Activated naive CD8-positive, alpha-beta T cell (primary cell): ENCODE results near the gene TP53RK.

Experiments used
- H3K27ac Mint-ChIP-seq: one replicate; pipeline ENCODE4 v1.8.0; 2021; ENCODE audit warnings: mixed read lengths
- H3K27me3 Mint-ChIP-seq: one replicate; pipeline ENCODE4 v1.8.0; 2021; ENCODE audit warnings: mixed read lengths
- H3K36me3 Mint-ChIP-seq: one replicate; pipeline ENCODE4 v1.8.0; 2021; ENCODE audit warnings: mixed read lengths
- H3K4me1 Mint-ChIP-seq: one replicate; pipeline ENCODE4 v1.8.0; 2021; ENCODE audit warnings: low read depth, mixed read lengths
- H3K4me3 Mint-ChIP-seq: one replicate; pipeline ENCODE4 v1.8.0; 2021; ENCODE audit warnings: mild to moderate bottlenecking, mixed read lengths
- H3K9me3 Mint-ChIP-seq: one replicate; pipeline ENCODE4 v1.8.0; 2021; ENCODE audit warnings: low read depth, mixed read lengths

Gene TP53RK

DNA sequence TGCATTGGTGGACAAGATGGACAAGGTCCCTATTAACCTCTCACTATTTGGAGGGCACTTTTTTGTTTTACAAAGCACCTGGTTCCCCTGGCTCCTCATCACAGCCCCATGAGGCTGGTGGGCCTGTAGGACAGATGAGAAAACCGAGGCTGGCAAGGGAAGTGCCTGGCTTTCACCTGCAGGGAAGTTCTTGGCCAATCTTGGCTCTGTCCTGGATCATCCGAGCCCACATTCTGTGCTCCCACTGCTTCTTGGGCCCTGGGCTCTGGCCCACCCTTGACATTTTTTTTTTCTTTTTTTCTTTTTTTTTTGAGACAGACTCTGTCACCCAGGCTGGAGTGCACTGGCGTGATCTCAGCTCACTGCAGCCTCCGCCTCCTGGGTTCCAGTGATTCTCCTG is 52.7 kb downstream of the TP53RK start:
- H3K27ac Mint-ChIP-seq: no peak overlapping the region
- no peak overlapping the region for H3K4me3 Mint-ChIP-seq
- no peaks in the 10 kb centered on the region for H3K9me3 Mint-ChIP-seq
- H3K36me3 Mint-ChIP-seq: peaks cover 2% of the 10 kb centered on the region
- peaks cover 3% of the 10 kb centered on the region for H3K27me3 Mint-ChIP-seq
- no peaks in the 10 kb centered on the region for H3K4me1 Mint-ChIP-seq

- Mint-ChIP-seq H3K36me3 (peaks cover 2% of the 10 kb centered on the region), H3K27ac (no peak overlapping the region), H3K4me3 (no peak overlapping the region), H3K4me1 (no peaks in the 10 kb centered on the region), H3K27me3 (peaks cover 3% of the 10 kb centered on the region), H3K9me3 (no peaks in the 10 kb centered on the region)
These were observed 53.6 kb downstream of the TP53RK start for GRCh38 chr20:46635514-46636136.

DNA sequence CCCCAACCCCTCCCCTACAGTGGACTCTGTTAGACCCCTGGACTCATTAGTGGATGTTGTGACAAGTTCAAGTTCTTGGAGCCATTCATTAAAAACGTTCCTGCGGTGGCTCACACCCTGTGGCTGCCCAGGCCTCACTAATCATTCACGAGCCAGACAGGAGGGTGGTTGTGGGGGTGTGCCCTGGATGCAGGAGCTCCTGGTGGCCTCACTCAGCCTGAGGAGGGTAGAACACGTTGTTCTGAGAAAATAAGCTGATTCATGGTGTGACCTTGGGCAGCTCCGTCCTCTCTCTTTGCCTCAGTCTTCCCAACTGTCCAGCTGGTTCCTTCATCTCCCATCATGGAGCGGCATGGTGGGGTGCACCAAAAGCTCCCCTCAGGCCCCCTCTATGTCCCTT is 54.7 kb downstream of the TP53RK start:
- no peak overlapping the region for H3K27ac Mint-ChIP-seq
- H3K36me3 Mint-ChIP-seq: peaks cover 2% of the 10 kb centered on the region
- H3K4me3 Mint-ChIP-seq: no peak overlapping the region
- no peaks in the 10 kb centered on the region for H3K4me1 Mint-ChIP-seq
- H3K27me3 Mint-ChIP-seq: peaks cover 6% of the 10 kb centered on the region
- H3K9me3 Mint-ChIP-seq: peaks cover 4% of the 10 kb centered on the region
